H1 (cell line): Measurements from ENCODE around the gene MAP3K3. TPM values are rescaled to one million over a fixed set of nuclear protein-coding genes. Genes with fewer than 3 reads are reported as not detected.

ENCODE experiments used
- CTCF ChIA-PET: fragments of 300-600 bp; sonication (Branson Sonifier 250); formaldehyde crosslinking; loops from one replicate; lab custom pipeline; 2021; ENCODE audit not compliant: partially characterized antibody; lab: Charles Lee
- POLR2A ChIA-PET: fragments of 300-600 bp; sonication (Branson Sonifier 250); formaldehyde crosslinking; loops from one replicate; lab custom pipeline; 2021; ENCODE audit warnings: inconsistent platforms; ENCODE audit not compliant: partially characterized antibody; lab: Charles Lee
- DNase-seq, 2 experiments: peaks; one replicate each; pipeline versions ENCODE4 v3.0.0 to v3.0.0-alpha.2; 2010 to 2022; ENCODE audit warnings: low spot score in 2 of 2, low read depth in 1 of 2, mixed read lengths in 1 of 2
- FAIRE-seq: peaks from 2 replicates; lab custom pipeline; 2011; peaks lifted over from hg19 to GRCh38; lab: Jason Lieb, UNC
- H2AFZ ChIP-seq: 2 replicates; pipeline ENCODE4 v1.8.1; 2012; ENCODE audit warnings: low read length, inconsistent platforms
- H2AK5ac ChIP-seq: 2 replicates; pipeline ENCODE4 v1.6.1; 2013; ENCODE audit warnings: low read depth, low read length
- H2BK120ac ChIP-seq: replicated peaks from 2 replicates; pipeline ENCODE3; 2013; ENCODE audit warnings: low read depth, low read length, inconsistent platforms
- H2BK12ac ChIP-seq: 2 replicates; pipeline ENCODE4 v1.6.1; 2013; ENCODE audit warnings: low read depth, low read length
- H2BK15ac ChIP-seq: 2 replicates; pipeline ENCODE4 v1.6.1; 2013; ENCODE audit warnings: low read length
- H2BK20ac ChIP-seq: 2 replicates; pipeline ENCODE4 v1.6.1; 2013; ENCODE audit warnings: low read length
- H2BK5ac ChIP-seq: 2 replicates; pipeline ENCODE4 v1.6.1; 2013; ENCODE audit warnings: low read depth, low read length
- H3K14ac ChIP-seq: 2 replicates; pipeline ENCODE4 v1.6.1; 2013; ENCODE audit warnings: inconsistent platforms; ENCODE audit not compliant: insufficient read length
- H3K18ac ChIP-seq: 2 replicates; pipeline ENCODE4 v1.6.1; 2013; ENCODE audit warnings: low read length; ENCODE audit errors: extremely low read depth
- H3K23ac ChIP-seq: 2 replicates; pipeline ENCODE4 v1.6.1; 2013; ENCODE audit warnings: inconsistent platforms; ENCODE audit not compliant: insufficient read length
- H3K23me2 ChIP-seq: 2 replicates; pipeline ENCODE4 v1.6.1; 2013; ENCODE audit warnings: low read depth, low read length
- H3K27ac ChIP-seq: 2 replicates; pipeline ENCODE4 v1.6.1; 2011; ENCODE audit warnings: low read depth, low read length, inconsistent platforms
- H3K27me3 ChIP-seq, 4 experiments: replicated peaks in 1 of 4; 1 replicate in 1 of 4; 2 replicates in 3 of 4; pipeline versions ENCODE4 v1.6.1 to v1.8.1; 2011 to 2013; ENCODE audit warnings: low read length in 3 of 4, mild to moderate bottlenecking in 3 of 4, inconsistent platforms in 2 of 4, mixed read lengths in 2 of 4, moderate library complexity in 1 of 4; ENCODE audit not compliant: control insufficient read depth in 3 of 4, insufficient read depth in 3 of 4; ENCODE audit errors: extremely low read depth in 1 of 4
- H3K36me3 ChIP-seq, 4 experiments: 2 replicates each; pipeline versions ENCODE4 v1.6.1 to v1.8.1; 2011 to 2013; ENCODE audit warnings: mild to moderate bottlenecking in 4 of 4, low read length in 3 of 4, moderate library complexity in 2 of 4, control low read depth in 1 of 4, inconsistent platforms in 1 of 4; ENCODE audit not compliant: insufficient read depth in 4 of 4, control insufficient read depth in 2 of 4
- H3K4ac ChIP-seq: replicated peaks from 2 replicates; pipeline ENCODE3; 2013; ENCODE audit warnings: low read length, low read depth, mixed read lengths, inconsistent platforms; ENCODE audit not compliant: insufficient read length
- H3K4me1 ChIP-seq, 4 experiments: replicated peaks in 1 of 4; 1 replicate in 1 of 4; 2 replicates in 3 of 4; pipeline versions ENCODE4 v1.6.1 to v1.8.1; 2011 to 2013; ENCODE audit warnings: low read length in 3 of 4, inconsistent platforms in 2 of 4, mixed read lengths in 1 of 4; ENCODE audit not compliant: insufficient read depth in 4 of 4, control insufficient read depth in 3 of 4
- H3K4me2 ChIP-seq, 2 experiments: 2 replicates each; pipeline versions ENCODE4 v1.6.1 to v1.8.1; 2011 to 2013; ENCODE audit warnings: low read depth in 2 of 2, low read length in 2 of 2, control low read depth in 1 of 2, inconsistent platforms in 1 of 2, mild to moderate bottlenecking in 1 of 2; ENCODE audit not compliant: insufficient read depth in 1 of 2
- H3K4me3 ChIP-seq, 4 experiments: fragments of 200-600, 300-600 bp in 1 of 4; sonication (generic), shearing (Covaris generic), sonication (Bioruptor Twin) in 1 of 4; 2 replicates each; pipeline versions ENCODE4 v1.5.1 to v1.8.1; 2011 to 2016; ENCODE audit warnings: low read length in 4 of 4, low read depth in 3 of 4, control low read depth in 2 of 4, inconsistent platforms in 2 of 4, mild to moderate bottlenecking in 2 of 4, mixed read lengths in 1 of 4, moderate library complexity in 1 of 4; ENCODE audit not compliant: insufficient read depth in 2 of 4; ENCODE audit errors: extremely low read depth in 1 of 4
- H3K56ac ChIP-seq: replicated peaks from 2 replicates; pipeline ENCODE3; 2013; ENCODE audit warnings: low read depth, mild to moderate bottlenecking, mixed read lengths, low read length, inconsistent platforms; ENCODE audit not compliant: insufficient read length
- H3K79me1 ChIP-seq: 2 replicates; pipeline ENCODE4 v1.6.1; 2013; ENCODE audit warnings: low read depth, low read length, control low read depth
- H3K79me2 ChIP-seq, 2 experiments: 2 replicates each; pipeline versions ENCODE4 v1.6.1 to v1.8.1; 2012 to 2013; ENCODE audit warnings: low read length in 2 of 2, mild to moderate bottlenecking in 2 of 2, inconsistent platforms in 1 of 2; ENCODE audit not compliant: insufficient read depth in 2 of 2, control insufficient read depth in 1 of 2
- H3K9ac ChIP-seq, 4 experiments: replicated peaks in 1 of 4; 1 replicate in 1 of 4; 2 replicates in 3 of 4; pipeline versions ENCODE4 v1.6.1 to v1.8.1; 2011 to 2013; ENCODE audit warnings: low read depth in 3 of 4, low read length in 3 of 4, control low read depth in 2 of 4, mild to moderate bottlenecking in 2 of 4, moderate library complexity in 2 of 4, inconsistent platforms in 1 of 4; ENCODE audit errors: extremely low read depth in 1 of 4
- H3K9me3 ChIP-seq, 2 experiments: 2 replicates each; pipeline versions ENCODE4 v1.6.1 to v1.8.1; 2012 to 2013; ENCODE audit warnings: mild to moderate bottlenecking in 2 of 2, moderate library complexity in 2 of 2, control low read depth in 1 of 2, inconsistent platforms in 1 of 2, low read depth in 1 of 2, low read length in 1 of 2, mixed read lengths in 1 of 2; ENCODE audit not compliant: insufficient read depth in 2 of 2
- H4K20me1 ChIP-seq, 2 experiments: replicated peaks in 1 of 2; 2 replicates each; pipeline versions ENCODE3 to v1.8.1; 2011 to 2013; ENCODE audit warnings: inconsistent platforms in 2 of 2, low read length in 2 of 2, mild to moderate bottlenecking in 1 of 2; ENCODE audit not compliant: insufficient read depth in 2 of 2, control insufficient read depth in 1 of 2
- H4K5ac ChIP-seq: 2 replicates; pipeline ENCODE4 v1.6.1; 2013; ENCODE audit warnings: low read length, low read depth, mixed read lengths, inconsistent platforms; ENCODE audit not compliant: insufficient read length
- H4K8ac ChIP-seq: 2 replicates; pipeline ENCODE4 v1.8.0; 2013; ENCODE audit warnings: mild to moderate bottlenecking, moderate library complexity, low read length, inconsistent platforms; ENCODE audit not compliant: insufficient read depth; ENCODE audit errors: extremely low read depth
- H4K91ac ChIP-seq: replicated peaks from 2 replicates; pipeline ENCODE3; 2013; ENCODE audit warnings: low read length, mixed read lengths, inconsistent platforms; ENCODE audit not compliant: insufficient read length
- KDM4A ChIP-seq: IDR thresholded peaks from one replicate; pipeline ENCODE4 v1.7.1; 2012; ENCODE audit warnings: low read depth, mild to moderate bottlenecking, moderate library complexity, low read length, inconsistent platforms; ENCODE audit not compliant: severe bottlenecking
- WGBS, 2 experiments: shearing (Covaris generic) in 1 of 2; methylation state at CpG; one replicate each; pipeline versions ENCODE4 v1.1.6 to v1.1.7; 2013 to 2015; ENCODE audit warnings: low lambda C conversion rate in 2 of 2, mixed read lengths in 2 of 2, inconsistent platforms in 1 of 2, low coverage in 1 of 2, missing lambda C conversion rate in 1 of 2; ENCODE audit not compliant: insufficient replicate concordance in 2 of 2, insufficient coverage in 1 of 2, insufficient read length in 1 of 2; ENCODE audit errors: extremely low coverage in 1 of 2, missing lambda C conversion rate in 1 of 2; 5-methylcytosine and 5-hydroxymethylcytosine counted together
- polyA plus RNA-seq, 7 experiments: library from polyadenylated mRNA; depleted of rRNA in 3 of 7; stranded (reverse) in 5 of 7; unstranded in 2 of 7; fragments of >200 nt in 5 of 7; fragments of 200-250 nt in 2 of 7; gene quantifications; 1 replicate in 5 of 7; 2 replicates in 1 of 7; 4 replicates in 1 of 7; pipeline versions ENCODE4 v1.2.1 to v1.2.3, GENCODE V29; 2011 to 2013; ENCODE audit warnings: missing spikeins in 2 of 7, mixed read lengths in 2 of 7
- total RNA-seq: library from RNA; stranded (reverse); fragmentation: NEBNext Ultra II Directional; extraction: Animal tissue kit (Norgen Biotek cat#: 25700); gene quantifications from 2 replicates; pipeline ENCODE4 v1.2.1, GENCODE V29; 2021

The MAP3K3 gene
- total and polyA plus RNA-seq, 2 of the 8 experiments (the other 6 are each of a cell fraction or from before 2014, with no cell fraction given), result 10.3 to 21.0 TPM

GRCh38 chr17:63598281-63598680 lies 23.9 kb upstream of the MAP3K3 start:
- H3K9me3 ChIP-seq, result no peaks in the 10 kb centered on the region
- no peak overlapping the region for H3K56ac ChIP-seq
- TF ChIP-seq KDM4A, result no peak
- H2BK15ac ChIP-seq, result no peak overlapping the region
- no peak overlapping the region for H3K4ac ChIP-seq
- no peaks in the 10 kb centered on the region; a peak in 1 of 8 replicates for H3K36me3 ChIP-seq
- ChIA-PET CTCF (interaction anchor here (0.7 to 1.7 kb wide), 3 partner anchors 14 to 144 kb away, joined by 3 to 7 read pairs (median 3); no protein-coding TSS in a partner anchor), POLR2A (interaction anchor here (1.6 to 2.2 kb wide), 2 partner anchors 10 to 24 kb away, joined by 5 read pairs; partner anchors contain the start of gene MAP3K3)
- no peak overlapping the region for H2BK5ac ChIP-seq
- no peak overlapping the region for H2AFZ ChIP-seq
- no peak overlapping the region for H4K91ac ChIP-seq
- no peak overlapping the region for H4K5ac ChIP-seq
- no peak overlapping the region for H2BK120ac ChIP-seq
- H3K9ac ChIP-seq, result no peak overlapping the region
- no peak overlapping the region for H2AK5ac ChIP-seq
- peaks cover 0 to 3% (median 3%) of the 10 kb centered on the region in 4 experiments; a peak in 4 of 7 replicates for H3K4me1 ChIP-seq
- no peaks in the 10 kb centered on the region; the same call in 1 of the 2 replicates for H3K79me1 ChIP-seq
- H4K20me1 ChIP-seq, result no peaks in the 10 kb centered on the region
- no peak overlapping the region for H3K18ac ChIP-seq
- H3K23ac ChIP-seq, result no peak overlapping the region
- H3K4me2 ChIP-seq, result no peak overlapping the region
- H3K27ac ChIP-seq, result no peak overlapping the region
- no peaks in the 10 kb centered on the region for H3K27me3 ChIP-seq
- no peak overlapping the region for H2BK12ac ChIP-seq
- no peak overlapping the region for H3K4me3 ChIP-seq
- peaks cover 5% of the 10 kb centered on the region for H3K23me2 ChIP-seq
- H3K14ac ChIP-seq, result no peak overlapping the region
- H4K8ac ChIP-seq, result no peak overlapping the region
- H2BK20ac ChIP-seq, result no peak overlapping the region
- WGBS, 2 experiments, result 93% methylated on average over 2 of the region's 2 CpGs; no CpG with 5 or more reads in 1 of the 2 experiments
- no peaks in the 10 kb centered on the region for H3K79me2 ChIP-seq
- FAIRE-seq (no peak), DNase-seq (no peak)
